H1 (cell line): Measurements from ENCODE around the gene LAMA4.

Source experiments
- BACH1 ChIP-seq: IDR thresholded peaks from 2 replicates; pipeline ENCODE4 v1.6.1; 2012; ENCODE audit warnings: low read length, improper control_type of control experiment
- CHD2 ChIP-seq: IDR thresholded peaks from 2 replicates; pipeline ENCODE4 v1.6.1; 2012; ENCODE audit warnings: low read length, improper control_type of control experiment
- EP300 ChIP-seq, 2 experiments: IDR thresholded peaks; 1 replicate in 1 of 2; 2 replicates in 1 of 2; pipeline ENCODE4 v1.6.1; 2011 to 2012; ENCODE audit warnings: low read depth in 2 of 2, low read length in 2 of 2, mild to moderate bottlenecking in 2 of 2, borderline replicate concordance in 1 of 2, inconsistent platforms in 1 of 2, moderate library complexity in 1 of 2
- JUN ChIP-seq: IDR thresholded peaks from 2 replicates; pipeline ENCODE4 v1.6.1; 2011; ENCODE audit warnings: low read depth, mild to moderate bottlenecking, improper control_type of control experiment, low read length
- RNF2 ChIP-seq: fragments of 200-900, 300-1000 bp; sonication (generic); IDR thresholded peaks from 2 replicates; pipeline ENCODE4 v1.7.1; 2016; ENCODE audit warnings: borderline replicate concordance, low read depth, mild to moderate bottlenecking, antibody characterized with exemption, low read length; ENCODE audit not compliant: poor library complexity, severe bottlenecking; ENCODE audit errors: missing control alignments
- TF ChIP-seq, protein P1 (sequence below), 3 experiments: IDR thresholded peaks; 1 replicate in 2 of 3; 2 replicates in 1 of 3; pipeline versions ENCODE4 v1.5.1 to v1.6.1; 2011; ENCODE audit warnings: low read length in 3 of 3, mild to moderate bottlenecking in 3 of 3, inconsistent platforms in 2 of 3, low read depth in 1 of 3, moderate library complexity in 1 of 3; ENCODE audit not compliant: insufficient read depth in 1 of 3; ENCODE audit errors: control extremely low read depth in 1 of 3

DNA sequence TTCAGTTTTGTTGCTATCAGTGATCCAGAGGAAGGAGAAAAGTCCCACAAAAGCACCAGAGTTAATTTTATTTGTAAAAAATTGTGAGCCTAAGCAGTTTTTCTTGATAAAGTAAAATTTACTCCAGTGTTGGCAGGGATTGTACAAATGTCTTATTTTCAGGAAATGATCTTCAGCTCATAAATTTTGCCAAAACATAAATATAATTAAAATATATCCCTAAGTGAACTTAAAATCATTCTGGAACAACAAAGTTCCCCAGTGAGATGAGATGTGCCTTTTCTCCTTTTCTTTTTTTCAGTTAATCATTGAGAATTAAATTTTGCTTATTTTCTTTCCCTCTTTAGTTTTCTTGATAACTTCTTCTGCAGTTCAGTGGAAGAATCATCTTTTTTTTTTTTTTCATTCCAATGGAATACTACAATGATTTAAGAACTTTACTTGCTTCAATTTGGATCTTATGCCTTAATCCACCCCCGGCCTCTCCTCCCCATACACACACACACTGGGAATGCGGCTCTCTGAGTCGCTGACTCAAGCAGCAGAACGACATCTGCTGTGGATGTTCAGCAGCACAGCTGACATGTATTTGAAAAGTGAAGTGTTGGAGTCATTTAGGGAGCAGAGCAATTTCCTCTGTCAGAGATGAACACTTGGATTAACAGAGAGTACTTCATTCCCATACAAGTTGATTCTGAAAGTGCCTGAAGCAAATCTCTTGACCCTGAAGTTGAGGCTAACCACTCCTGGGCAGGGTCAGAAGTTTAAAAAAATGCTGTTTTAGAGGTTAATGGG is 27.7 kb upstream of the LAMA4 start:
- no peak for TF ChIP-seq EP300 (IDR thresholded peaks at IDR 0.05; ENCODE audit: borderline replicate concordance in 1 of 2, low read depth in 2 of 2, low read length in 2 of 2)
- no peak for TF ChIP-seq JUN
- TF ChIP-seq, protein P1, sequence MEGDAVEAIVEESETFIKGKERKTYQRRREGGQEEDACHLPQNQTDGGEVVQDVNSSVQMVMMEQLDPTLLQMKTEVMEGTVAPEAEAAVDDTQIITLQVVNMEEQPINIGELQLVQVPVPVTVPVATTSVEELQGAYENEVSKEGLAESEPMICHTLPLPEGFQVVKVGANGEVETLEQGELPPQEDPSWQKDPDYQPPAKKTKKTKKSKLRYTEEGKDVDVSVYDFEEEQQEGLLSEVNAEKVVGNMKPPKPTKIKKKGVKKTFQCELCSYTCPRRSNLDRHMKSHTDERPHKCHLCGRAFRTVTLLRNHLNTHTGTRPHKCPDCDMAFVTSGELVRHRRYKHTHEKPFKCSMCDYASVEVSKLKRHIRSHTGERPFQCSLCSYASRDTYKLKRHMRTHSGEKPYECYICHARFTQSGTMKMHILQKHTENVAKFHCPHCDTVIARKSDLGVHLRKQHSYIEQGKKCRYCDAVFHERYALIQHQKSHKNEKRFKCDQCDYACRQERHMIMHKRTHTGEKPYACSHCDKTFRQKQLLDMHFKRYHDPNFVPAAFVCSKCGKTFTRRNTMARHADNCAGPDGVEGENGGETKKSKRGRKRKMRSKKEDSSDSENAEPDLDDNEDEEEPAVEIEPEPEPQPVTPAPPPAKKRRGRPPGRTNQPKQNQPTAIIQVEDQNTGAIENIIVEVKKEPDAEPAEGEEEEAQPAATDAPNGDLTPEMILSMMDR (IDR thresholded peaks at IDR 0.05; ENCODE audit: control extremely low read depth in 1 of 3, insufficient read depth in 1 of 3, low read depth in 1 of 3, low read length in 3 of 3), result peak in 1 of 3 experiments; percentile 23; a peak in 1 of 4 replicates
- no peak for TF ChIP-seq RNF2
- no peak for TF ChIP-seq BACH1
- no peak for TF ChIP-seq CHD2
